Neutrophil (primary cell): Measurements from ENCODE around the gene MT1X.
"Not testable (repeated sequence)": the region's sequence is repeated elsewhere in the genome, so short reads cannot be mapped to it uniquely, and the experiment has no call there.

ENCODE experiments used
- H3K27ac ChIP-seq: fragments of 200-600 bp; sonication (generic); 2 replicates; pipeline ENCODE4 v1.5.1; 2016; ENCODE audit warnings: mild to moderate bottlenecking, moderate library complexity
- H3K27me3 ChIP-seq: fragments of 200-600 bp; sonication (generic); 2 replicates; pipeline ENCODE4 v1.6.0; 2016; ENCODE audit warnings: mild to moderate bottlenecking
- H3K36me3 ChIP-seq: fragments of 200-600 bp; sonication (generic); 2 replicates; pipeline ENCODE4 v1.5.1; 2017
- H3K4me1 ChIP-seq, 2 experiments: fragments of 200-600 bp in 1 of 2; sonication (generic) in 1 of 2; 1 replicate in 1 of 2; 2 replicates in 1 of 2; pipeline versions ENCODE4 v1.5.1 to v1.6.1; 2013 to 2016; ENCODE audit warnings: low read depth in 1 of 2, low read length in 1 of 2, mild to moderate bottlenecking in 1 of 2, moderate library complexity in 1 of 2; ENCODE audit not compliant: control insufficient read depth in 1 of 2, insufficient read depth in 1 of 2
- H3K4me3 ChIP-seq, 2 experiments: fragments of 200-600 bp in 1 of 2; sonication (generic) in 1 of 2; 1 replicate in 1 of 2; 2 replicates in 1 of 2; pipeline ENCODE4 v1.5.1; 2013 to 2016; ENCODE audit warnings: low read depth in 1 of 2, low read length in 1 of 2, mild to moderate bottlenecking in 1 of 2, moderate library complexity in 1 of 2
- H3K9me3 ChIP-seq: fragments of 200-600 bp; sonication (generic); 2 replicates; pipeline ENCODE4 v1.5.1; 2016
- CTCF ChIP-seq: fragments of 200-600 bp; sonication (generic); IDR thresholded peaks from 2 replicates; pipeline ENCODE4 v1.5.1; 2016; ENCODE audit warnings: antibody characterized with exemption

Gene MT1X

GRCh38 chr16:56657555-56658326, 24.5 kb upstream of the MT1X start, which contains the start of gene MT1F:
TSS of gene MT1F (plus strand) at chr16:56657959. CDS start at chr16:56658059, 100 bp downstream.
- Histone ChIP-seq H3K36me3 (no peaks in the 10 kb centered on the region), H3K9me3 (no peaks in the 10 kb centered on the region), H3K27me3 (peaks cover 81% of the 10 kb centered on the region), H3K4me3 (peak within 1 kb of the TSS; percentile 56 to 72), H3K27ac (no peak within 1 kb of the TSS), H3K4me1 (peaks cover 9 to 14% of the 10 kb centered on the region in 2 experiments)
- no peak for TF ChIP-seq CTCF

- peaks cover 9 to 14% of the 10 kb centered on the region in 2 experiments for H3K4me1 ChIP-seq
- TF ChIP-seq CTCF: no peak
- H3K4me3 ChIP-seq: peak overlapping the region; percentile 56 to 72
- H3K9me3 ChIP-seq: no peaks in the 10 kb centered on the region
- no peaks in the 10 kb centered on the region for H3K36me3 ChIP-seq
- H3K27me3 ChIP-seq: peaks cover 81% of the 10 kb centered on the region
- no peak overlapping the region for H3K27ac ChIP-seq
These were observed 23.9 kb upstream of the MT1X start for GRCh38 chr16:56658327-56658875.

- Histone ChIP-seq H3K27ac (no peak overlapping the region), H3K4me3 (no peak overlapping the region), H3K27me3 (peaks cover 89% of the 10 kb centered on the region), H3K9me3 (no peaks in the 10 kb centered on the region), H3K36me3 (no peaks in the 10 kb centered on the region), H3K4me1 (peaks cover 8 to 10% of the 10 kb centered on the region in 2 experiments)
- no peak for TF ChIP-seq CTCF
These were observed 19.6 kb upstream of the MT1X start for GRCh38 chr16:56662357-56663354.

DNA sequence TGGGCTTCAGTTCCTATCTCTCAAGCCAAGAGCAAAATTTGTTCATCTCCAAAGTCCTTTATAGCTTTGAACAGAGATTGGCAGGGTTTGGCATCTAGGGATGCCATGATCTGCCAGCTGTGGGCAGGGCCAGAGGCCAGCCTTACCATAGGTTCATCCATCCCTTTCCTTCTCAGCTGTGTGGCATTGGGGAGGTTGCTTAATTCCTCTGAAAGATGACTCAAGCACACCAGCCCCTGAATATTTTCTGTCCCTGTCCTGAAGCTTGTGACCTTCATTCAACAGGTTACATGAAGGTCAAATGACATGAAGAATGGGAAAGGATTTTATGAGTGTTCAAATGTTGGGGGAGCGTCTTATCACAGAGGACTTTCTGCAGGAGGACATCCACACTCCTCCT, 17.8 kb upstream of the MT1X start:
- H3K27me3 ChIP-seq: peaks cover 98% of the 10 kb centered on the region
- H3K9me3 ChIP-seq: no peaks in the 10 kb centered on the region
- no peak overlapping the region for H3K4me3 ChIP-seq
- no peak overlapping the region for H3K27ac ChIP-seq
- no peak for TF ChIP-seq CTCF
- H3K36me3 ChIP-seq: no peaks in the 10 kb centered on the region
- H3K4me1 ChIP-seq: no peaks in the 10 kb centered on the region

GRCh38 chr16:56665286-56666261, 16.7 kb upstream of the MT1X start:
- not testable (repeated sequence) for H3K27ac ChIP-seq, H3K9me3 ChIP-seq, H3K4me1 ChIP-seq, H3K36me3 ChIP-seq, H3K4me3 ChIP-seq
- peaks cover 100% of the 10 kb centered on the region for H3K27me3 ChIP-seq
